ENCODE results near the gene KIF3B.
"Not testable (repeated sequence)": the region's sequence is repeated elsewhere in the genome, so short reads cannot be mapped to it uniquely, and the experiment has no call there.

- TF ChIP-seq CTCF, POLR2A (IDR thresholded peaks at IDR 0.05): not testable (repeated sequence)
These were observed 16.5 kb upstream of the KIF3B start for GRCh38 chr20:32260973-32261372.
